IMR-90 (cell line): ENCODE results near the gene FCSK. TPM values are rescaled to one million over a fixed set of nuclear protein-coding genes. Genes with fewer than 3 reads are reported as not detected.

Experiments used
- ATAC-seq: fragments of 200-7000 bp; cut with Tn5 transposase; 2 replicates; pipeline ENCODE4 v1.9.1; 2020; ENCODE audit warnings: low read depth, mild to moderate bottlenecking, moderate library complexity
- BruUV-seq: library from RNA; stranded (reverse); fragments of 400-500 nt; replicated peaks from 2 replicates; lab custom pipeline; 2021; lab: Mats Ljungman, UMichigan
- CTCF ChIA-PET: fragments of 300-600 bp; formaldehyde crosslinking; extraction: SDS; loops from one replicate; lab custom pipeline; 2021; ENCODE audit warnings: antibody characterized with exemption; lab: Yijun Ruan, JAX
- POLR2A ChIA-PET: fragments of 300-600 bp; sonication (Branson Sonifier 250); formaldehyde crosslinking; loops from one replicate; lab custom pipeline; 2022; ENCODE audit warnings: antibody characterized with exemption; ENCODE audit not compliant: unreplicated experiment; lab: Charles Lee
- DNase-seq: peaks from one replicate; pipeline ENCODE4 v3.0.0; 2013
- H2AFZ ChIP-seq: replicated peaks from 2 replicates; pipeline ENCODE3; 2013; ENCODE audit warnings: low read length, mild to moderate bottlenecking; ENCODE audit not compliant: poor library complexity
- H2AK5ac ChIP-seq: 2 replicates; pipeline ENCODE4 v1.6.1; 2013; ENCODE audit warnings: low read depth, low read length, inconsistent platforms
- H2AK9ac ChIP-seq: replicated peaks from 2 replicates; pipeline ENCODE3; 2013; ENCODE audit warnings: mild to moderate bottlenecking, low read depth, low read length, moderate library complexity; ENCODE audit not compliant: poor library complexity
- H2BK120ac ChIP-seq: 2 replicates; pipeline ENCODE4 v1.6.1; 2013; ENCODE audit warnings: low read depth, low read length, inconsistent platforms
- H2BK15ac ChIP-seq: 3 replicates; pipeline ENCODE4 v1.6.1; 2013; ENCODE audit warnings: low read depth, low read length, inconsistent platforms
- H2BK20ac ChIP-seq: 2 replicates; pipeline ENCODE4 v1.6.1; 2013; ENCODE audit warnings: low read depth, mild to moderate bottlenecking, inconsistent platforms, low read length, moderate library complexity
- H2BK5ac ChIP-seq: 2 replicates; pipeline ENCODE4 v1.6.1; 2013; ENCODE audit warnings: mild to moderate bottlenecking, low read depth, low read length, inconsistent platforms; ENCODE audit not compliant: poor library complexity, severe bottlenecking
- H3K14ac ChIP-seq: replicated peaks from 2 replicates; pipeline ENCODE4 v1.6.1; 2013; ENCODE audit warnings: low read depth, low read length, inconsistent platforms
- H3K18ac ChIP-seq: 2 replicates; pipeline ENCODE4 v1.6.1; 2013; ENCODE audit warnings: low read depth, low read length, control low read depth
- H3K23ac ChIP-seq: 2 replicates; pipeline ENCODE4 v1.6.1; 2013; ENCODE audit warnings: low read depth, low read length, inconsistent platforms
- H3K27ac ChIP-seq: 2 replicates; pipeline ENCODE4 v1.5.1; 2013; ENCODE audit warnings: mild to moderate bottlenecking, control low read depth, low read length; ENCODE audit not compliant: insufficient read depth
- H3K27me3 ChIP-seq: 2 replicates; pipeline ENCODE4 v1.6.1; 2013; ENCODE audit warnings: low read length; ENCODE audit not compliant: control insufficient read depth, insufficient read depth
- H3K36me3 ChIP-seq: 2 replicates; pipeline ENCODE4 v1.6.1; 2013; ENCODE audit warnings: low read length, mixed read lengths; ENCODE audit not compliant: control insufficient read depth, insufficient read depth
- H3K4ac ChIP-seq: 2 replicates; pipeline ENCODE4 v1.6.1; 2013; ENCODE audit warnings: low read depth, low read length, inconsistent platforms
- H3K4me1 ChIP-seq: 2 replicates; pipeline ENCODE4 v1.6.1; 2013; ENCODE audit warnings: low read length, mixed read lengths; ENCODE audit not compliant: control insufficient read depth, insufficient read depth
- H3K4me2 ChIP-seq: 2 replicates; pipeline ENCODE4 v1.6.1; 2013; ENCODE audit warnings: low read depth, mild to moderate bottlenecking, control low read depth, low read length, moderate library complexity
- H3K4me3 ChIP-seq: 2 replicates; pipeline ENCODE4 v1.5.1; 2013; ENCODE audit warnings: low read depth, mild to moderate bottlenecking, control low read depth, low read length, moderate library complexity; ENCODE audit not compliant: insufficient read depth
- H3K56ac ChIP-seq: 2 replicates; pipeline ENCODE4 v1.6.1; 2013; ENCODE audit warnings: low read length, inconsistent platforms; ENCODE audit not compliant: insufficient read depth; ENCODE audit errors: extremely low read depth
- H3K79me1 ChIP-seq, 2 experiments: 2 replicates each; pipeline ENCODE4 v1.6.1; 2013; ENCODE audit warnings: low read length in 2 of 2, inconsistent platforms in 1 of 2, low read depth in 1 of 2
- H3K9ac ChIP-seq: 2 replicates; pipeline ENCODE4 v1.6.1; 2013; ENCODE audit warnings: low read depth, low read length, control low read depth
- H3K9me1 ChIP-seq: 2 replicates; pipeline ENCODE4 v1.6.1; 2013; ENCODE audit warnings: low read length, inconsistent platforms; ENCODE audit not compliant: insufficient read depth
- H3K9me3 ChIP-seq: 2 replicates; pipeline ENCODE4 v1.6.1; 2013; ENCODE audit warnings: low read length; ENCODE audit not compliant: control insufficient read depth, insufficient read depth
- H4K20me1 ChIP-seq: 2 replicates; pipeline ENCODE4 v1.6.1; 2013; ENCODE audit warnings: low read length, inconsistent platforms; ENCODE audit not compliant: insufficient read depth
- H4K5ac ChIP-seq: 2 replicates; pipeline ENCODE4 v1.6.1; 2013; ENCODE audit warnings: mild to moderate bottlenecking, low read depth, low read length, control low read depth
- H4K8ac ChIP-seq, 2 experiments: 2 replicates each; pipeline ENCODE4 v1.6.1; 2013; ENCODE audit warnings: low read depth in 2 of 2, low read length in 2 of 2, control low read depth in 1 of 2, inconsistent platforms in 1 of 2
- H4K91ac ChIP-seq: 2 replicates; pipeline ENCODE4 v1.6.1; 2013; ENCODE audit warnings: low read depth, low read length, inconsistent platforms; ENCODE audit not compliant: insufficient read depth
- BHLHE40 ChIP-seq: fragments of 150-350 bp; IDR thresholded peaks from 2 replicates; pipeline ENCODE4 v1.6.1; 2016; ENCODE audit warnings: mild to moderate bottlenecking, low read depth, low read length
- CEBPB ChIP-seq: IDR thresholded peaks from 2 replicates; pipeline ENCODE4 v1.6.1; 2012; ENCODE audit warnings: low read depth, low read length, improper control_type of control experiment
- CHD1 ChIP-seq: IDR thresholded peaks from 2 replicates; pipeline ENCODE4 v1.6.1; 2012; ENCODE audit warnings: low read depth, low read length, improper control_type of control experiment
- FOS ChIP-seq: fragments of 150-350 bp; IDR thresholded peaks from 2 replicates; pipeline ENCODE4 v1.6.1; 2016; ENCODE audit warnings: low read depth, low read length
- MAFK ChIP-seq: IDR thresholded peaks from 2 replicates; pipeline ENCODE4 v1.6.1; 2012; ENCODE audit warnings: low read depth, low read length, improper control_type of control experiment
- MAZ ChIP-seq: IDR thresholded peaks from 2 replicates; pipeline ENCODE4 v1.6.1; 2012; ENCODE audit warnings: low read depth, mild to moderate bottlenecking, low read length, improper control_type of control experiment, moderate library complexity, borderline replicate concordance
- MXI1 ChIP-seq: IDR thresholded peaks from 2 replicates; pipeline ENCODE4 v1.6.1; 2012; ENCODE audit warnings: low read depth, mild to moderate bottlenecking, low read length, moderate library complexity, borderline replicate concordance
- NFE2L2 ChIP-seq: fragments of 150-350 bp; IDR thresholded peaks from 2 replicates; pipeline ENCODE4 v1.6.1; 2016; ENCODE audit warnings: low read depth, mild to moderate bottlenecking, low read length
- POLR2A ChIP-seq: IDR thresholded peaks from 2 replicates; pipeline ENCODE4 v1.6.1; 2012; ENCODE audit warnings: mild to moderate bottlenecking, low read depth, low read length
- RAD21 ChIP-seq: IDR thresholded peaks from 2 replicates; pipeline ENCODE4 v1.6.1; 2012; ENCODE audit warnings: low read length, improper control_type of control experiment
- RCOR1 ChIP-seq: IDR thresholded peaks from 2 replicates; pipeline ENCODE4 v1.6.1; 2012; ENCODE audit warnings: mild to moderate bottlenecking, low read length, improper control_type of control experiment; ENCODE audit not compliant: insufficient replicate concordance
- RFX5 ChIP-seq: IDR thresholded peaks from 2 replicates; pipeline ENCODE4 v1.8.0; 2012; ENCODE audit warnings: low read depth, mild to moderate bottlenecking, low read length, moderate library complexity
- SMC3 ChIP-seq: fragments of 150-350 bp; IDR thresholded peaks from 2 replicates; pipeline ENCODE4 v1.6.1; 2016; ENCODE audit warnings: low read depth, mild to moderate bottlenecking, antibody characterized with exemption, low read length, moderate library complexity
- WGBS, 2 experiments: methylation state at CpG; one replicate each; pipeline versions ENCODE4 v1.1.5 to v1.1.7; 2013; ENCODE audit warnings: missing lambda C conversion rate in 2 of 2; ENCODE audit not compliant: insufficient read length in 1 of 2; ENCODE audit errors: extremely low coverage in 2 of 2; 5-methylcytosine and 5-hydroxymethylcytosine counted together
- dilution Hi-C: fragments of 300-500 bp; cut with HindIII; formaldehyde crosslinking; loops from one replicate; pipeline ENCODE4 v1.14.3; 2018; ENCODE audit warnings: low sequenced_read_pairs; ENCODE audit not compliant: unreplicated experiment
- in situ Hi-C: fragments of 300-500 bp; cut with MboI; formaldehyde crosslinking; loops from 3 replicates; pipeline ENCODE4 v1.14.3; 2019; ENCODE audit warnings: low sequenced_read_pairs, inconsistent platforms, mixed read lengths
- intact Hi-C: fragments of 100-400 bp; cut with micrococcal nuclease; formaldehyde crosslinking; loops from 2 replicates; pipeline ENCODE4 v1.10.0; 2022
- polyA plus RNA-seq, 3 experiments: library from polyadenylated mRNA; depleted of rRNA; stranded (reverse); fragments of >200 nt; gene quantifications; 2 replicates each; pipeline ENCODE4 v1.2.3, GENCODE V29; 2012; ENCODE audit warnings: low replicate concordance in 1 of 3
- total RNA-seq: library from RNA; depleted of rRNA; stranded (reverse); fragments of >200 nt; gene quantifications from 2 replicates; pipeline ENCODE4 v1.2.3, GENCODE V29; 2012
- TF ChIP-seq, protein P1 (sequence below): conservative IDR thresholded peaks from 2 replicates; pipeline ENCODE4 v1.5.1; 2012; ENCODE audit warnings: mild to moderate bottlenecking, low read depth, low read length, improper control_type of control experiment
- TF ChIP-seq, protein P2 (sequence below): fragments of 150-350 bp; IDR thresholded peaks from 2 replicates; pipeline ENCODE4 v1.6.1; 2016; ENCODE audit warnings: low read depth, mild to moderate bottlenecking, low read length, moderate library complexity, borderline replicate concordance
- TF ChIP-seq, protein P3 (sequence below): fragments of 150-350 bp; IDR thresholded peaks from 2 replicates; pipeline ENCODE4 v1.6.1; 2017; ENCODE audit warnings: mild to moderate bottlenecking, antibody characterized with exemption, low read length, low read depth

The FCSK gene
- total and polyA plus RNA-seq, 2 of the 4 experiments (the other 2 are of a cell fraction) = 6.1 to 7.2 TPM

DNA sequence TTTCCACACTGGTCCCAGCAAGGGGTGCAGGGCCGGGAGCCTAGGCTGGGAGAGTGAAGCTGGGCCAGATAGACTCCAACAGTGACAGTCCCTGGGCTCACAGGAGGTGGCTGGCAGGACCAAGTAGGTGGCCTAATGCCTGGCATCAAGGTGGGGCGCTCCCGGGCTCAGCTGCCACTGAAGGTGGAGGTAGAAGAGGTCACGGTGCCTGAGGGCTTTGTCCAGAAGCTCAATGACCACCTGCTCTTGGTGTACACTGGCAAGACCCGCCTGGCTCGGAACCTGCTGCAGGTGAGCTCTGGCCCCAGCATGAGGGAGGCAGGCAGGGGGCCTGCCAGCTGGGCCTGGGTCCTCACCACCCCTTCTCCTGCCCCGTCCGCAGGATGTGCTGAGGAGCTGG, 23.8 kb downstream of the FCSK start:
- in situ Hi-C loops (no loop called here), dilution Hi-C loops (no loop called here), intact Hi-C loops (loop anchor here (5.0 kb wide), 1 partner anchor 81 kb away; no protein-coding TSS in a partner anchor)
- Histone ChIP-seq H3K4ac (peak overlapping the region; percentile 24), H2AFZ (peak overlapping the region; percentile 55), H3K27ac (no peak overlapping the region), H4K5ac (no peak overlapping the region), H3K4me2 (no peak overlapping the region), H3K4me3 (no peak overlapping the region), H3K9me1 (peaks cover 20% of the 10 kb centered on the region), H3K27me3 (no peaks in the 10 kb centered on the region), H3K14ac (no peak overlapping the region), H2AK5ac (no peak overlapping the region), H3K9ac (no peak overlapping the region), H4K20me1 (no peaks in the 10 kb centered on the region), H2BK120ac (peak overlapping the region; percentile 29; the same call in 1 of the 2 replicates), H2BK5ac (no peak overlapping the region), H3K79me1 (peaks cover 0 to 4% of the 10 kb centered on the region in 2 experiments; a peak in 1 of 4 replicates), H2AK9ac (peak overlapping the region; percentile 15), H3K36me3 (peaks cover 49% of the 10 kb centered on the region), H2BK15ac (no peak overlapping the region; the same call in 2 of the 3 replicates), H4K91ac (no peak overlapping the region), H3K4me1 (peaks cover 15% of the 10 kb centered on the region), H4K8ac (no peak overlapping the region), H3K18ac (no peak overlapping the region), H3K56ac (no peak overlapping the region), H3K23ac (0 out of 2 replicates have a peak overlapping the region, but pooled peaks have one; percentile 15), H2BK20ac (no peak overlapping the region), H3K9me3 (no peaks in the 10 kb centered on the region)
- DNase-seq (no peak), ATAC-seq (no peak)
- WGBS, 2 experiments = 100% methylated on average over 2 of the region's 8 CpGs; no CpG with 5 or more reads in 1 of the 2 experiments
- ChIA-PET POLR2A (no interaction called here), CTCF (no interaction called here)
- TF ChIP-seq RFX5 (no peak), POLR2A (no peak), MAFK (no peak), CEBPB (no peak), BHLHE40 (no peak), SMC3 (no peak), CHD1 (no peak), MXI1 (no peak), RAD21 (no peak), NFE2L2 (no peak), MAZ (no peak), RCOR1 (no peak), FOS (no peak)
- TF ChIP-seq, protein P1, sequence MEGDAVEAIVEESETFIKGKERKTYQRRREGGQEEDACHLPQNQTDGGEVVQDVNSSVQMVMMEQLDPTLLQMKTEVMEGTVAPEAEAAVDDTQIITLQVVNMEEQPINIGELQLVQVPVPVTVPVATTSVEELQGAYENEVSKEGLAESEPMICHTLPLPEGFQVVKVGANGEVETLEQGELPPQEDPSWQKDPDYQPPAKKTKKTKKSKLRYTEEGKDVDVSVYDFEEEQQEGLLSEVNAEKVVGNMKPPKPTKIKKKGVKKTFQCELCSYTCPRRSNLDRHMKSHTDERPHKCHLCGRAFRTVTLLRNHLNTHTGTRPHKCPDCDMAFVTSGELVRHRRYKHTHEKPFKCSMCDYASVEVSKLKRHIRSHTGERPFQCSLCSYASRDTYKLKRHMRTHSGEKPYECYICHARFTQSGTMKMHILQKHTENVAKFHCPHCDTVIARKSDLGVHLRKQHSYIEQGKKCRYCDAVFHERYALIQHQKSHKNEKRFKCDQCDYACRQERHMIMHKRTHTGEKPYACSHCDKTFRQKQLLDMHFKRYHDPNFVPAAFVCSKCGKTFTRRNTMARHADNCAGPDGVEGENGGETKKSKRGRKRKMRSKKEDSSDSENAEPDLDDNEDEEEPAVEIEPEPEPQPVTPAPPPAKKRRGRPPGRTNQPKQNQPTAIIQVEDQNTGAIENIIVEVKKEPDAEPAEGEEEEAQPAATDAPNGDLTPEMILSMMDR = no peak
- TF ChIP-seq, protein P2, sequence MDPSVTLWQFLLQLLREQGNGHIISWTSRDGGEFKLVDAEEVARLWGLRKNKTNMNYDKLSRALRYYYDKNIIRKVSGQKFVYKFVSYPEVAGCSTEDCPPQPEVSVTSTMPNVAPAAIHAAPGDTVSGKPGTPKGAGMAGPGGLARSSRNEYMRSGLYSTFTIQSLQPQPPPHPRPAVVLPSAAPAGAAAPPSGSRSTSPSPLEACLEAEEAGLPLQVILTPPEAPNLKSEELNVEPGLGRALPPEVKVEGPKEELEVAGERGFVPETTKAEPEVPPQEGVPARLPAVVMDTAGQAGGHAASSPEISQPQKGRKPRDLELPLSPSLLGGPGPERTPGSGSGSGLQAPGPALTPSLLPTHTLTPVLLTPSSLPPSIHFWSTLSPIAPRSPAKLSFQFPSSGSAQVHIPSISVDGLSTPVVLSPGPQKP = no peak
- TF ChIP-seq, protein P3, sequence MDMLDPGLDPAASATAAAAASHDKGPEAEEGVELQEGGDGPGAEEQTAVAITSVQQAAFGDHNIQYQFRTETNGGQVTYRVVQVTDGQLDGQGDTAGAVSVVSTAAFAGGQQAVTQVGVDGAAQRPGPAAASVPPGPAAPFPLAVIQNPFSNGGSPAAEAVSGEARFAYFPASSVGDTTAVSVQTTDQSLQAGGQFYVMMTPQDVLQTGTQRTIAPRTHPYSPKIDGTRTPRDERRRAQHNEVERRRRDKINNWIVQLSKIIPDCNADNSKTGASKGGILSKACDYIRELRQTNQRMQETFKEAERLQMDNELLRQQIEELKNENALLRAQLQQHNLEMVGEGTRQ = no peak
- no TSS peak for BruUV-seq
